ENCODE data around the gene ICA1L.
"Not testable (repeated sequence)": the region's sequence is repeated elsewhere in the genome, so short reads cannot be mapped to it uniquely, and the experiment has no call there.

Gene ICA1L

GRCh38 chr2:202871300-202872141, at the start of gene ICA1L:
Gene ICA1L (minus strand): TSS chr2:202871766. CDS start chr2:202829009, 42,757 bp downstream.
- peak; percentile 80 for DNase-seq

- DNase-seq: no peak
These were observed 47.3 kb upstream of the ICA1L start for GRCh38 chr2:202918860-202919259.

GRCh38 chr2:202912342-202913201, 41.0 kb upstream of the ICA1L start:
- DNase-seq: not testable (repeated sequence)

GRCh38 chr2:202911512-202912341, 40.2 kb upstream of the ICA1L start, which contains the start of the genes CARF and WDR12:
Gene CARF (plus strand): TSS chr2:202912275. CDS start chr2:202941903, 29,628 bp downstream.
Gene WDR12 (minus strand): TSS chr2:202911673. CDS start chr2:202911476, 197 bp downstream.
- peak; percentile 88 for DNase-seq

GRCh38 chr2:202911203-202911511, 39.6 kb upstream of the ICA1L start:
- no peak for DNase-seq

- no peak for DNase-seq
These were observed 39.1 kb upstream of the ICA1L start for GRCh38 chr2:202910698-202911097.

- not testable (repeated sequence) for DNase-seq
These were observed 38.7 kb upstream of the ICA1L start for GRCh38 chr2:202910250-202910649.

GRCh38 chr2:202909394-202910192, 38.0 kb upstream of the ICA1L start:
- DNase-seq: no peak

GRCh38 chr2:202908186-202908585, 36.6 kb upstream of the ICA1L start:
- no peak for DNase-seq

- DNase-seq: not testable (repeated sequence)
These were observed 33.9 kb upstream of the ICA1L start for GRCh38 chr2:202905507-202905906.

- DNase-seq: no peak
These were observed 13.6 kb upstream of the ICA1L start for GRCh38 chr2:202885190-202885589.

GRCh38 chr2:202883987-202884675, 12.6 kb upstream of the ICA1L start:
- no peak for DNase-seq

GRCh38 chr2:202881570-202881969, 10.0 kb upstream of the ICA1L start:
- DNase-seq: no peak

GRCh38 chr2:202877699-202878098, 6.1 kb upstream of the ICA1L start:
- DNase-seq: no peak

GRCh38 chr2:202870431-202871299, 901 bp downstream of the ICA1L start:
- peak; percentile 86 for DNase-seq

GRCh38 chr2:202861987-202862386, 9.6 kb downstream of the ICA1L start:
- no peak for DNase-seq

GRCh38 chr2:202858601-202859000, 13.0 kb downstream of the ICA1L start:
- DNase-seq: no peak

- DNase-seq: not testable (repeated sequence)
These were observed 22.2 kb downstream of the ICA1L start for GRCh38 chr2:202849343-202849742.

GRCh38 chr2:202848813-202849212, 22.8 kb downstream of the ICA1L start:
- DNase-seq: no peak

Data from NCI-H774 (cell line).